Right ventricle myocardium inferior (tissue), 1 donor: ENCODE data around the gene DENND4B. TPM values are rescaled to one million over a fixed set of nuclear protein-coding genes. Genes with fewer than 3 reads are reported as not detected.
"Not testable (repeated sequence)": the region's sequence is repeated elsewhere in the genome, so short reads cannot be mapped to it uniquely, and the experiment has no call there.

Experiments used
- ATAC-seq: fragments of 200-7000 bp; cut with Tn5 transposase; one replicate; pipeline ENCODE4 v1.9.1; 2020; ENCODE audit warnings: mild to moderate bottlenecking, moderate library complexity
- DNase-seq: peaks from one replicate; pipeline ENCODE4 v3.0.0; 2021; ENCODE audit errors: missing footprints
- intact Hi-C: fragments of 100-400 bp; cut with DNase I; formaldehyde crosslinking; loops from one replicate; pipeline ENCODE4 v1.11.0; 2022
- microRNA-seq: library from miRNA; unstranded; fragments of <30 nt; microRNA quantifications from one replicate; pipeline ENCODE4 v1.2.0, GENCODE V29; 2020
- total RNA-seq: library from RNA; stranded (reverse); fragmentation: NEBNext Ultra II Directional; extraction: Animal tissue kit (Norgen Biotek cat#: 25700); gene quantifications from one replicate; pipeline ENCODE4 v1.2.1, GENCODE V29; 2021
- donor health status: DM: no; HTN: yes; CAD: no; lungs with severe emphysema.

Gene DENND4B
- total RNA-seq, 1 donor from 2014 or later = 51.6 TPM

DNA sequence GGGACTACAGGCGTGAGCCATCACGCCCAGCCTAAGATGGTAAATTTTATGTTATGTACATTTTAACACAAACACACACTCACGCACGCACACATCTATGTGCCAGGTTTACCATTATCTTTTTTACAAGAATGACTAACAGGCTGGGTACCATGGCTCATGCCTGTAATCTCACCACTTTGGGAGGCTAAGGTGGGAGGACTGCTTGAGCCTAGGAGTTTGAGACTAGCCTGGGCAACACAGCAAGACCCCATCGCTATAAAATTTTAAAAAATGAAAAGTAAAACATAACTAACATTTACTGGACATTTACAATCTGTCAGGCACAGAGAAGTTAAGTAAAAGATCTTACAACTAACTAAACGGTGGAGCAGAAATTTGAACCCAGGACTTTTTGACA is 38.4 kb downstream of the DENND4B start:
- DNase-seq (no peak), ATAC-seq (no peak)
- intact Hi-C loops = no loop called here

DNA sequence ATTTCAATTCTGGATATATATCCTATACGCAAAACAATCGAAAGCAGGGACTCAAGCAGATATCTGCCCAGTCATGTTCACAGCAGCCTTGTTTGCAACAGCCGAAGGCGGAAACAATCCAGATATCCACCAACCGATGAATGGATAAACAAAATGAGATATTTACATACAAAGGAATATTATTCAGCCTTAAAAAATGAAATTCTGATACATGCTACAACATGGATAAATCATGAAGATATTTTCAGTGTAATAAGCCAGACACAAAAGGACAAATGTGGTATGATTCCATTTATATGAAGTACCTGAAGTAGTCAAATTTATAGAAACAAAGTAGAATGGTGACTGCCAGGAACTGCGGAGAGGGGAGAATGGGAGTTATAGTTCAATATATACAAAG is 39.4 kb downstream of the DENND4B start:
- intact Hi-C loops = no loop called here
- DNase-seq (no peak), ATAC-seq (no peak)

DNA sequence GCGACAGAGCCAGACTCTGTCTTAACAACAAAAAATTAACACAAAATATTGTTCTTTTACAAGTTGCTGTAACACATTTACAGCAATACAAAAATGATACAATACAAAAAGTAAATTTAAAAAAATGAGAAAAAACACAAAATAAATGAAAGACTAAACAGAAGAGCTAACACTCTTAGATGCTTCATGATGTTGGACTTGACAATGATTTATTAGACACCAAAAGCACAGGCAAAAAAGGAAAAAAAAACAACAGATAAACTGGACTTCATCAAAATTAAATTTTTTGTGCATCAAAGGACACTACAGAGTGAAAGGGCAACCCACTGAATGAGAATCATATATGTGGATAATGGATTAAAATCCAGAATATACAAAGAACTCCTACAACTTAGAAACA is 40.1 kb downstream of the DENND4B start:
- ATAC-seq (no peak), DNase-seq (no peak)
- intact Hi-C loops = no loop called here

DNA sequence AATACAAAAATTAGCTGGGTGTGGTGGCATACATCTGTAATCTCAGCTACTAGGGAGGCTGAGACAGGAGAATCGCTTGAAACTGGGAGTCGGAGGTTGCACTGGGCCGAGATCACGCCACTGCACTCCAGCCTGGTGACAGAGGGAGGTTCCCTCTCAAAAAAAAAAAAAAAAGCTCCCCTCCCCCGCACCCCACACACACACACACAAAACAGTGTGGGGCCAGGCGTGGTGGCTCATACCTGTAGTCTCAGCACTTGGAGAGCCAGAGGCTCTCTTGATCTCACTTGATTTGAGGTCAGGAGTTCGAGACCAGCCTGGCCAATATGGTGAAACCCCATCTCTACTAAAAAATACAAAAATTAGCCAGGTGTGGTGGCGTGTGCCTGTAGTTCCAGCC is 40.6 kb downstream of the DENND4B start:
- ATAC-seq, DNase-seq, intact Hi-C loops: not testable (repeated sequence)

DNA sequence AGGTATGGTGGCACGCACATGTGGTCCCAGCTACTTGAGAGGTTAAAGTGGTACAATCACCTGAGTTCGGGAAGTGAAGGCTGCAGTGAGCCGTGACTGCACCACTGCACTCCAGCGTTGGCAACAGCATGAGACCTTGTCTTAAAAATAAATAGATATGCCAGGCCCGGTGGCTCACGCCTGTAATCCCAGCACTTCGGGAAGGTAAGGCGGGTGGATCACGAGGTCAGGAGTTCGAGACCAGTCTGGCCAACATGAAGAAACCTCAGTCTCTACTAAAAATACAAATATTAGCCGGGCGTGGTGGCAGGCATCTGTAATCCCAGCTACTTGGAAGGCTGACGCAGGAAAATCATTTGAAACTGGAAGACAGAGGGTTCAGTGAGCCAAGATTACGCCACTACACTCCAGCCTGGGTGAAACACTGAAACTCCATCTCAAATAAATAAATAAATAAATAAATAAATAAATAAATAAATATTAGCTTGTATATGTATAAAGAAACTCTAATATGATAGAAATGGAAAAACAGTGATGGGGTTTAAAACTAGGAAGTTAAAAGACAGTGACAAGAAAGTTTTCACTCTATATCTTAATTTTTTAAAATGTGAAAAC is 42.6 kb downstream of the DENND4B start:
- intact Hi-C loops = no loop called here
- DNase-seq (no peak), ATAC-seq (no peak)

DNA sequence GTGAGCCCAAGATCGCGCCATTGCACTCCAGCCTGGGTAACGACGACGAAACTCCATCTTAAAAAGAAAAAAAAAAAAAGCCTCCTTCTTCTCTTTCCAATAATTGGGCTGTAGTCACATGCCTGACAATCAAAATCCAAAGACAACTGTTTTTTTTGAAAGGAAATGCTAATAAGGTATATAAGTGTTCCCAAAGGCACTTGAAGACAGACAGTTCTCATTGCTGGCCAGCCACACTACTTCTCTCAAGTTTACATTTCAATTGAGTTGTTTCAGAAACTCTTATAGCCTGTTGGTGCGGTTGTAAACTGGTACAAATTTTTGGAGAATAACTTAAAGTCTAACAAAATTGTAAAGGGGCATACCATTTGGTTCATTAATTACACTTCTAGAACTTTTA is 47.0 kb downstream of the DENND4B start:
- intact Hi-C loops = no loop called here
- ATAC-seq = no peak

DNA sequence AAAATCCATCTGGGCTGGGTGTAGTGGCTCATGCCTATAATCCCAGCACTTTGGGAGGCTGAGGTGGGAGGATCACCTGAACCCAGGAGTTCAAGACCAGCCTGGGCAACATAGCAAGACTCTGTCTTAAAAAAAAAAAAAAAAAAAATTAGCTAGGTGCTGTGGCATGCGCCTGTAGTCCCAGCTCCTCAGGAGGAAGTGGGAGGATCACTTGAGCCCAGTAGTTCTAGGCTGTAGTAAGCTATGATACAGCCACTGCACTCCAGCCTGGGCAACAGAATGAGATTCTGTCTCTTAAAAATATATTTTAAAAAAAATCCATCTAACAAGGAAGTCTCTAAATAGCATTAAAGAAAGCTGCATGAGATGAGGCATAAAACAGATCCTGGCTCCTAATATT is 50.7 kb downstream of the DENND4B start:
- not testable (repeated sequence) for ATAC-seq

More for the DNA sequence above, 47.0 kb downstream of the DENND4B start:
- DNase-seq = no peak

DNA sequence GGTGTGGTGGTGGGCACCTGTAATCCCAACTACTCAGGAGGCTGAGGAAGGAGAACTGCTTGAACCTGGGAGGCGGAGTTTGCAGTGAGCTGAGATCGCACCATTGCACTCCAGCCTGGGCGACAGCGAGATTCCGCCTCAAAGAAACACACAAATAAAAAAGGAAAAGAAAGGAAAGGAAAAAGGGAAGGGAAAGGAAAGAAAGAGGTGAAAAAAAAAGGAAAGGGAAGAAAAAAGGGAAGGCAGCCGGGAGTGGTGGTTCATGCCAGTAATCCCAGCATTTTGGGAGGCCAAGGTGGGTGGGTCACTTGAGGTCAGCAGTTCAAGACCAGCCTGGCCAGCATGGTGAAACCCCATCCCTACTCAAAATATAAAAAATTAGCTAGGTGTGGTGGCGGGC is 55.5 kb downstream of the DENND4B start:
- ATAC-seq, intact Hi-C loops, DNase-seq: not testable (repeated sequence)

More for the DNA sequence above, 50.7 kb downstream of the DENND4B start:
- DNase-seq, intact Hi-C loops: not testable (repeated sequence)

DNA sequence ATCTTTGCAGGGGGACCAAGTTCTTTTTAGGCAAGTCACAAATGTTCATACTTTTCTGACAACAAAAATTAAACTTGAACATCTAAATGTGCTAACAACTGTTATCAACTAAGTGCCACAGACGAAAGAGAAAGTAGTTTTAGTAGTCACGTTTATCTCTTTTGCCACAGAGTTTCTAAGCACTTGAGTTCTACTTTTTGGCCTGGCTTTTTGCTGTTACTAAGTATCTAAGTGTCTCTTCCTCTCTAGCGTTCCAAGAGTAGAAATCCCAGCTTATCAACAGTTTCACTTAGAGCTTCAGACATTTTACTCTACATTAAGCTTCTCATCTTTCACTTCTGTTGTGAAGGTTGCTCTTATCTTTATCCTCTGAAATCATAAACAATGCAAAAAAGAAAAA is 58.0 kb downstream of the DENND4B start:
- DNase-seq = no peak
- intact Hi-C loops = loop anchor here (10.0 kb wide), 1 partner anchor 54 kb away; no protein-coding TSS in a partner anchor
- ATAC-seq = peak; percentile 34

DNA sequence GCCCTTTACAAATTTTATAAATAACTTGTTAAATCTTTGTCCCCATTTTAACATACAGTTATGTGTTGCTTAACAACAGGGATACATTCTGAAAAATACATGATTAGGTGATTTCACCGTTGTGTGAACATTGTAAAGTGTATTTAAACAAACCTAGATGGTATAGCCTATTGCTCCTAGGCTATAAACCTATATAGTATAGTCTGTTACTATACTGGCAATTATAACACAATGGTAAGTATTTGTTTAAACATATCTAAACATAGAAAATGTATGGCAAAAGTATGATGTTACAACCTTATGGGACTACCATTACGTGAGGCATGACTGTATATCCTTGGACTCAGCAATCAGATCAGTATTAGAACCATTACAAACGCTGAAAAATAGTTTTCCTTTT is 60.4 kb downstream of the DENND4B start:
- DNase-seq (no peak), ATAC-seq (no peak)
- intact Hi-C loops = loop anchor here (10.0 kb wide), 1 partner anchor 51 kb away; no protein-coding TSS in a partner anchor

DNA sequence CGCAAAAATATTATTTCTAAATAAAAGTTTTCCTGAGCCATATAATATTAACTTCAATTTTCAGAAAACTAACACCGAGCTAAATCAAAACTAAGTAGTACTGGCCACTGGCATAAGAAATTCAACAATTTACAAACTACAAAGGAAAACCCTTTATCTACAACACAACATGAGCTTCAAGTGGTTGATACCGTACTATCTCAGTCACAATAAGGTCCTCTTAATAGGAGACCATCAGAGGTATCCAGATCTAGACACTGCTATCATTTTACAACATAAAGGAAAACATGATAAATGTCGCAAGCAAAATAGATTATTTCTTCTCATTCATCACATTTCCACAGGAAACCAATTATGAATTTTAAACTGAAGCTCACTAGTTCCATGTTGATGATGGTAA is 63.3 kb downstream of the DENND4B start:
- intact Hi-C loops = loop anchor here (10.0 kb wide), 1 partner anchor 48 kb away; no protein-coding TSS in a partner anchor
- no peak for DNase-seq
- ATAC-seq = no peak

DNA sequence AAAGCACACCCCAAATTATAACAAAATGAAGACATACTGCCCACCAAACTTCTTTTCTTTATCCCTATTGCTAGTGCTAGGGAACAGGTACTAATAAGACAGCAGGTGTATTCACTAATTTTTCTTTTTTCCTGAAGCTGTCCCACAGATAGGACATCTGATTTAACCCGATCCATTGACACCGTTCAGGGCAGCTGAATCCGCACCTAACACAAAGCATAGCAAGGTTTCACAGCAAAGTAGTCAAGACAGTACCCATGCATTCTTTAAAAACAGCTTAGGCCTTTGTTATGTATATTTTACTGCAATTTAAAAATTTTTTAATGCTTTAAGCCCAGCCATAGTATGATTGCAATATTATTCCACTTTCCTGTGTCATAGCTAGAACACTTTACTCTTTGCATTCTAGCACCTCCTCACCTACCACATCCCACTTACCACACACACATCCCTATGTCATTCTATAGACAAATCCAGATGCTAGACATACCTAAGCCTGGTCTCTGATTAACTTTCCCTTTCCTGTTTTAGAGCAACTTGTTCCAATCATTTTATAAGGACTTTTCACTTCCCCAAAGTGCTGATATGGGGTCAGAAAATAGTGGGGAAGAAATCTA is 64.1 kb downstream of the DENND4B start:
- ATAC-seq (no peak), DNase-seq (no peak)
- intact Hi-C loops = loop anchor here (10.0 kb wide), 1 partner anchor 48 kb away; no protein-coding TSS in a partner anchor

DNA sequence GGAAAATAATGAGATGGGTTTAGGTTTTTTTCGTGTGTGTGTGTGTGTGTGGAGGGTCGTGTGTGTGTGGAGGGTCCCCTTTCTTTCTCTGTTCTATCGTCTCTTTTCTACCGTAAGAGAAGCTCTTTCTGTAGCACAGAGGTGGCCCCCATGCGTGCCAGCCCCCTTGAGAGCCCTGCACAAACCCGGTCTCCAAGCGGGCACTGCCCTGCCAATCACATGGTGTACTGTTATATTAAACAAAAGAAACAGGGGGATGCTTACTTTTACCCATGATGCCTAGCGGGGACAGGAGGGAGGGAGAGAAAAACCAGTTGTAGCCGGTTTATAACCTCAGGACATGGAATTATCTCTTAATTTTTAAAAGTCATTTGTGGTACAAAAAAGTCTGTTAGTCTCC is 64.8 kb downstream of the DENND4B start:
- no peak for ATAC-seq
- intact Hi-C loops = loop anchor here (10.0 kb wide), 1 partner anchor 47 kb away; no protein-coding TSS in a partner anchor

DNA sequence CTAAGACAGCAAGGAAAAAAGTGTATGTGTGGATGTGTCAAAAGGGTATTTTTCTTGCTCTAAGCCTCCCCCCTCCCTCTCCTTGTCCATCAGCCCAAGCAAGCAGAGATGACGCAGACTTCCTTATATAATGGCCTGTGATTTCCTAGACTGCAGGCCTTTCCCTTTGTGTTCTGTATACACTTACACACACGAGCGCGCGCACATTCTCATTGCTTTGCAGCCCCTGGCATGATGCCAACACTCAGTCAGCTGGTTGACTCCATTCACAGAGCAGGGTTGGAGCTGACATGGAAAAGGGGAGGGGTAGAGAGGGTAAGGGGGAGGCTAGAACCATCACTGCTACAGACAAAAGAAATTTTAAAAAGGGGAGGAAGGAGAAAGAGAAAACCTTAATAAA is 65.6 kb downstream of the DENND4B start:
- intact Hi-C loops = loop anchor here (10.0 kb wide), 1 partner anchor 46 kb away; no protein-coding TSS in a partner anchor
- peak; percentile 90 for ATAC-seq
- DNase-seq = peak; percentile 92

More for the DNA sequence above, 64.8 kb downstream of the DENND4B start:
- DNase-seq = no peak

DNA sequence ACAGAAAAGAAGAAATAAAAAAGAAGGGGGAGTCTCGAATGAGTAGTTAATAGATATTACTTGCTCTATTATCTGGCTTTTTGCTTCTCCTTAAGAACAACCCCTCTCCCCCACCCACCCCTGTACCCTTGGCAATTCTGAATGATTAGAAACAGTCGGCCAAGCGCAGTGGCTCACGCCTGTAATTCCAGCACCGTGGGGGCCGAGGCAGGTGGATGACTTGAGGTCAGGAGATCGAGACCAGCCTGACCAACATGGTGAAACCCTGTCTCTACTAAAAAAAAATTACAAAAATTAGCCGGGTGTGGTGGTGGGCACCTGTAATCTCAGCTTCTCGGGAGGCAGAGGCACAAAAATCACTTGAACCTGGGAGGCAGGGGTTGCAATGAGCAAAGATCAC is 66.5 kb downstream of the DENND4B start:
- no peak for DNase-seq
- intact Hi-C loops = loop anchor here (10.0 kb wide), 1 partner anchor 45 kb away; no protein-coding TSS in a partner anchor
- no peak for ATAC-seq

Small RNA genes within 50 kb of the gene (microRNA-seq; reads per million reads assigned to microRNA genes)
- not detected for gene MIR6737

Other genes with a start within 250 kb of the DENND4B start
- 33.0 TPM for gene INTS3, start 218.7 kb downstream of the DENND4B start, total RNA-seq
- 13.5 TPM for gene SLC27A3, start 171.3 kb downstream of the DENND4B start, total RNA-seq
- gene GATAD2B, start 23.7 kb downstream of the DENND4B start, total RNA-seq = 35.3 TPM
- gene CRTC2, start 11.9 kb upstream of the DENND4B start, total RNA-seq = 19.3 TPM
- gene SLC39A1, start 16.8 kb upstream of the DENND4B start, total RNA-seq = 48.9 TPM
- 4.9 TPM for gene CREB3L4, start 21.2 kb upstream of the DENND4B start, total RNA-seq
- gene JTB, start 31.0 kb upstream of the DENND4B start, total RNA-seq = 76.8 TPM
- 61.4 TPM for gene RAB13, start 39.6 kb upstream of the DENND4B start, total RNA-seq
- 984 TPM for gene RPS27, start 44.0 kb upstream of the DENND4B start, total RNA-seq
- gene NUP210L, start 208.4 kb upstream of the DENND4B start, total RNA-seq = 0.30 TPM
- 102 TPM for gene TPM3, start 245.4 kb upstream of the DENND4B start, total RNA-seq